GM21528 (cell line): ENCODE data around the gene ZFYVE1.

Experiments used
- ATAC-seq: cut with Tn5 transposase; IDR thresholded peaks from one replicate; pipeline ENCODE4 v1.9.1; 2021; ENCODE audit warnings: mild to moderate bottlenecking, moderate library complexity; ENCODE audit not compliant: unreplicated experiment, low FRiP score

The ZFYVE1 gene

DNA sequence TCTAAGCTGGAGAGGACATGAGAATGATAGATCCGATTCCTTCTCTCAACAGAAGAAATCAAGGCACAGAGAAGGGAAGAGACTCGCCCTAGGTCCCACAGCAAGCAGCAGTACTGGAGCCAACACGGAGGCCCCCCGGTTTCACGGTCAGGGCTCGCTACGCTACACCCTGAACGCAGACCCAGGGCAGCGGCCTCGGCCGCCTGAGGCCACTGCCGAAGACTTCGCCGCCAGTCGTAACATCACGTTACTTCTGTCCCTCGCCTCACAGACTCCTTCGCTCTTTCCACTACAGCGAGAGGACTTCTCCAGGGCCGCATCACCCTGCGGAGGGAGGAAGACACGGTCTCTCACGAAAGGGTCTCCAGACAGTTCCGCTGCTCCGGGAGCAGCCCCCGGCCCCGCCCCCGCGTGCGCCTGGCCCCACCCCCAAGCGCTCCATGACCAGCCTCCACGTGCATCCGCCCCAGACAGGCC is 101.1 kb downstream of the ZFYVE1 start:
- peak; percentile 26 for ATAC-seq

- no peak for ATAC-seq
Measured at GRCh38 chr14:72925171-72925759, 101.6 kb downstream of the ZFYVE1 start.

DNA sequence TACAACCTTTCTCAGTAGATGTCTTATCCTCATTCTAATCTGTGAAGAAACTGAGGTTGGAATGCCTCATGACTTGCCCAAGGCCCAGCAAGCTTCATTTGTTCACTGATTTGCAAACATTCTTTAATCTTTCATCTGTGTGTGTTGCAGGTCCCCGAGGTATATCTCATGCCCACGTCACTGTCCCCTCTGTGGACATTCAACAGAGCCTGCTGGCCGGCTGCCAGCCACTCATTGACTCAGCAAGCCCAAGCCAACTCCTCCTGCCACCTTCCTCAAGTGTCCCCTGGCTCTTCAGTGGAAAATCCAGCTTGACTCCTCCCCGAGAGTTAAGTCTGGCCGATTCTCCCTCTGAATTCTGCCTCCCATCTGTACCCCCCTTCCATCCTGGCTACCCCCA is 102.6 kb downstream of the ZFYVE1 start:
- no peak for ATAC-seq

DNA sequence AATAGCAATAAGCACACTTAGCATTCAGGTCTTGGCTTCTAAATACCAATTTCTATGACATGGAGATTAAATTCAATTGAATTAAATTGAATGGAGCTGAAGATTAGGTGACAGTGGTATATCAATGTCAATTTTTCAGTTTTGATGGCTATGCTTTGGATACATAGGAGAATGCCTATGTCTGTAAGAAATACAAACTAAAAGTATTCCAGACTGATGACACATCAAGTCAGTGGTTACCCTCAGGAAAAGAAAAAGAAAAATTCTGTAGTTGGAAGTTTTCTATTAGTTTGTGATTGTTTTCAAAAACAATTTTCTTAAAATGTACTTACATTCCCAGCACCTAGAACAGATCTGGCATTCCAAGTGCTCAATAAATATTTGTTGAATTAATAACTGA is 105.5 kb downstream of the ZFYVE1 start:
- ATAC-seq: no peak

GRCh38 chr14:72920008-72920407 is 106.9 kb downstream of the ZFYVE1 start:
- ATAC-seq: no peak
